SK-N-SH (cell line): Measurements from ENCODE around the gene MAP2K4.
"Not testable (repeated sequence)": the region's sequence is repeated elsewhere in the genome, so short reads cannot be mapped to it uniquely, and the experiment has no call there.

ENCODE experiments used
- CHD2 ChIP-seq: fragments of 150-350 bp; IDR thresholded peaks from 2 replicates; pipeline ENCODE4 v1.6.1; 2018; ENCODE audit warnings: low read length; ENCODE audit not compliant: partially characterized antibody
- EP300 ChIP-seq, 2 experiments: IDR thresholded peaks; 2 replicates each; pipeline versions ENCODE4 v1.4.0 to v1.6.1; 2012; ENCODE audit warnings: borderline replicate concordance in 1 of 2, low read depth in 1 of 2, low read length in 1 of 2
- MXI1 ChIP-seq: IDR thresholded peaks from 2 replicates; pipeline ENCODE4 v1.6.1; 2012; ENCODE audit warnings: mild to moderate bottlenecking, low read depth, low read length, improper control_type of control experiment
- TF ChIP-seq, protein P1 (sequence below): fragments of 150-350 bp; IDR thresholded peaks from 2 replicates; pipeline ENCODE4 v1.6.1; 2017; ENCODE audit warnings: antibody characterized with exemption, low read length, low read depth, borderline replicate concordance
- TF ChIP-seq, protein P2 (sequence below): fragments of 200-600 bp; sonication (generic); IDR thresholded peaks from 2 replicates; pipeline ENCODE4 v1.6.1; 2017; ENCODE audit warnings: antibody characterized with exemption, mild to moderate bottlenecking, moderate library complexity
- TF ChIP-seq, protein P3 (sequence below): IDR thresholded peaks from 2 replicates; pipeline ENCODE4; 2012

DNA sequence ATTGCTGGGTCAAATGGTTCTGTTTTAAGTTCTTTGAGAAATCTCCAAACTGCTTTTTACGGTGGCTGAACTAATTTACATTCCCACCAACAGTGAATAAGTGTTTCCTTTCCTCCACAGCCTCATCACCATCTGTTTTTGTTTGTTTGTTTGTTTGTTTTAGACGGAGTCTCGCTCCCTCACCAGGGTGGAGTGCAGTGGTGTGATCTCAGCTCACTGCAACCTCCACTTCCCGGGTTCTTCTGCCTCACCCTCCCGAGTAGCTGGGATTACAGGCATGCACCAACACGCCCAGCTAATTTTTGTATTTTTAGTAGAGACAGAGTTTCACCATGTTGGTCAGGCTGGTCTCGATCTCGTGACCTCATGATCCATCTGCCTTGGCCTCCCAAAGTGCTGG is 141.5 kb downstream of the MAP2K4 start:
- TF ChIP-seq EP300 (IDR thresholded peaks at IDR 0.05; ENCODE audit: borderline replicate concordance in 1 of 2, low read depth in 1 of 2, low read length in 1 of 2); MXI1; CHD2: not testable (repeated sequence)
- TF ChIP-seq, protein P1, sequence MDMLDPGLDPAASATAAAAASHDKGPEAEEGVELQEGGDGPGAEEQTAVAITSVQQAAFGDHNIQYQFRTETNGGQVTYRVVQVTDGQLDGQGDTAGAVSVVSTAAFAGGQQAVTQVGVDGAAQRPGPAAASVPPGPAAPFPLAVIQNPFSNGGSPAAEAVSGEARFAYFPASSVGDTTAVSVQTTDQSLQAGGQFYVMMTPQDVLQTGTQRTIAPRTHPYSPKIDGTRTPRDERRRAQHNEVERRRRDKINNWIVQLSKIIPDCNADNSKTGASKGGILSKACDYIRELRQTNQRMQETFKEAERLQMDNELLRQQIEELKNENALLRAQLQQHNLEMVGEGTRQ, result not testable (repeated sequence)
- TF ChIP-seq, protein P2, sequence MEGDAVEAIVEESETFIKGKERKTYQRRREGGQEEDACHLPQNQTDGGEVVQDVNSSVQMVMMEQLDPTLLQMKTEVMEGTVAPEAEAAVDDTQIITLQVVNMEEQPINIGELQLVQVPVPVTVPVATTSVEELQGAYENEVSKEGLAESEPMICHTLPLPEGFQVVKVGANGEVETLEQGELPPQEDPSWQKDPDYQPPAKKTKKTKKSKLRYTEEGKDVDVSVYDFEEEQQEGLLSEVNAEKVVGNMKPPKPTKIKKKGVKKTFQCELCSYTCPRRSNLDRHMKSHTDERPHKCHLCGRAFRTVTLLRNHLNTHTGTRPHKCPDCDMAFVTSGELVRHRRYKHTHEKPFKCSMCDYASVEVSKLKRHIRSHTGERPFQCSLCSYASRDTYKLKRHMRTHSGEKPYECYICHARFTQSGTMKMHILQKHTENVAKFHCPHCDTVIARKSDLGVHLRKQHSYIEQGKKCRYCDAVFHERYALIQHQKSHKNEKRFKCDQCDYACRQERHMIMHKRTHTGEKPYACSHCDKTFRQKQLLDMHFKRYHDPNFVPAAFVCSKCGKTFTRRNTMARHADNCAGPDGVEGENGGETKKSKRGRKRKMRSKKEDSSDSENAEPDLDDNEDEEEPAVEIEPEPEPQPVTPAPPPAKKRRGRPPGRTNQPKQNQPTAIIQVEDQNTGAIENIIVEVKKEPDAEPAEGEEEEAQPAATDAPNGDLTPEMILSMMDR, result not testable (repeated sequence)
- TF ChIP-seq, protein P3, sequence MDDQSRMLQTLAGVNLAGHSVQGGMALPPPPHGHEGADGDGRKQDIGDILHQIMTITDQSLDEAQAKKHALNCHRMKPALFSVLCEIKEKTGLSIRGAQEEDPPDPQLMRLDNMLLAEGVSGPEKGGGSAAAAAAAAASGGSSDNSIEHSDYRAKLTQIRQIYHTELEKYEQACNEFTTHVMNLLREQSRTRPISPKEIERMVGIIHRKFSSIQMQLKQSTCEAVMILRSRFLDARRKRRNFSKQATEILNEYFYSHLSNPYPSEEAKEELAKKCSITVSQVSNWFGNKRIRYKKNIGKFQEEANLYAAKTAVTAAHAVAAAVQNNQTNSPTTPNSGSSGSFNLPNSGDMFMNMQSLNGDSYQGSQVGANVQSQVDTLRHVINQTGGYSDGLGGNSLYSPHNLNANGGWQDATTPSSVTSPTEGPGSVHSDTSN, result not testable (repeated sequence)
